GM06990 (cell line): Measurements from ENCODE around the gene MAPK10.

Experiments used
- DNase-seq: peaks from one replicate; pipeline ENCODE4 v3.0.0-alpha.2; 2011; ENCODE audit not compliant: insufficient read length; ENCODE audit errors: extremely low read depth
- H3K27me3 ChIP-seq: replicated peaks from 2 replicates; pipeline ENCODE4 v1.6.0; 2011; ENCODE audit warnings: low read length; ENCODE audit not compliant: control insufficient read depth, insufficient read depth
- H3K36me3 ChIP-seq: 2 replicates; pipeline ENCODE4 v1.5.1; 2011; ENCODE audit warnings: low read length; ENCODE audit not compliant: control insufficient read depth, insufficient read depth
- H3K4me3 ChIP-seq: replicated peaks from 2 replicates; pipeline ENCODE4 v1.5.1; 2011; ENCODE audit warnings: low read depth, mild to moderate bottlenecking, control low read depth, low read length
- TF ChIP-seq, protein P1 (sequence below): IDR thresholded peaks from 2 replicates; pipeline ENCODE4 v1.5.1; 2011; ENCODE audit warnings: low read length, control low read depth, mild to moderate bottlenecking, inconsistent platforms; ENCODE audit not compliant: insufficient read depth, poor library complexity, severe bottlenecking

Gene MAPK10

DNA sequence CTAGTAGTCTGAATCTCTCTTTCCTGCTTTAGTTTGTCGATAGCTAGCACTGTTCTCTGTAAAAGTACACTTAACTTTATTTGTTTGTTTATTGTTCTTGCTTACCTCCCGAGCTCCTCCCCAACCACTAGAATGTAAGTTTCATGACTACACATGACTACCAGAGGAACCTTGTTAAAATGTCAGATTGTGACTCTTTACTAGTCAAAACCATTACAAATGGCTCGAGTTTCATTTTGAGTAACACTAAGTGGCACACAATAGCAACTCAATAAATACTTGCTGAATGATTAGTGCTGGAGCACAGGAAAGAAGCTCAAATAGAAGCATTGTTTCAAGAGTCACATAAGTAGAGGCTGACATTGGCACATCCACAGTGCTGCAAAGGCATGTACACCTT lies 116.1 kb downstream of the MAPK10 start:
- TF ChIP-seq, protein P1, sequence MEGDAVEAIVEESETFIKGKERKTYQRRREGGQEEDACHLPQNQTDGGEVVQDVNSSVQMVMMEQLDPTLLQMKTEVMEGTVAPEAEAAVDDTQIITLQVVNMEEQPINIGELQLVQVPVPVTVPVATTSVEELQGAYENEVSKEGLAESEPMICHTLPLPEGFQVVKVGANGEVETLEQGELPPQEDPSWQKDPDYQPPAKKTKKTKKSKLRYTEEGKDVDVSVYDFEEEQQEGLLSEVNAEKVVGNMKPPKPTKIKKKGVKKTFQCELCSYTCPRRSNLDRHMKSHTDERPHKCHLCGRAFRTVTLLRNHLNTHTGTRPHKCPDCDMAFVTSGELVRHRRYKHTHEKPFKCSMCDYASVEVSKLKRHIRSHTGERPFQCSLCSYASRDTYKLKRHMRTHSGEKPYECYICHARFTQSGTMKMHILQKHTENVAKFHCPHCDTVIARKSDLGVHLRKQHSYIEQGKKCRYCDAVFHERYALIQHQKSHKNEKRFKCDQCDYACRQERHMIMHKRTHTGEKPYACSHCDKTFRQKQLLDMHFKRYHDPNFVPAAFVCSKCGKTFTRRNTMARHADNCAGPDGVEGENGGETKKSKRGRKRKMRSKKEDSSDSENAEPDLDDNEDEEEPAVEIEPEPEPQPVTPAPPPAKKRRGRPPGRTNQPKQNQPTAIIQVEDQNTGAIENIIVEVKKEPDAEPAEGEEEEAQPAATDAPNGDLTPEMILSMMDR, result no peak
- peak; percentile 7 for DNase-seq
- Histone ChIP-seq H3K4me3 (no peak overlapping the region), H3K27me3 (no peaks in the 10 kb centered on the region), H3K36me3 (no peaks in the 10 kb centered on the region)

DNA sequence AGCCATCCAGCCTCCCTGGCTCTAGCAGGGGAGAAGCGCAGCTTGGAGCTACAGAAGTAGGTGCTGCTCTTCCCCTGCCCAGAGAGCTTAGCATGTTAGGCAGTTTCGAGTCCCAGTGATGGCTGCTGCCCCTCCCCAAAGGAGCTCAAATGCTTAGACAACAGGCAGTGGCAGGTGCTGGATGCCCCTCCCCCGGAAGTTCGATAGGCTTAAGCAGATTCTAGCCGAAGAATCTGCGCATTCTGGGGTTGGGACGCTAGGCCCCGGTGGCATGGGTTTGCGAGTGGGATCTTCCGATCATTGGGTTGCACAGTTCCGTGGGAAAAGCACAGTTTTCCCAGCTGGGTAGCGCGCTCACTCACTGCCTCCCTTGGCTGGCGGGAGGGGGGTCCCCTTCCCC lies 117.2 kb downstream of the MAPK10 start:
- no peak for DNase-seq
- Histone ChIP-seq H3K27me3 (no peaks in the 10 kb centered on the region), H3K4me3 (no peak overlapping the region), H3K36me3 (no peaks in the 10 kb centered on the region)
- TF ChIP-seq, protein P1, result no peak

DNA sequence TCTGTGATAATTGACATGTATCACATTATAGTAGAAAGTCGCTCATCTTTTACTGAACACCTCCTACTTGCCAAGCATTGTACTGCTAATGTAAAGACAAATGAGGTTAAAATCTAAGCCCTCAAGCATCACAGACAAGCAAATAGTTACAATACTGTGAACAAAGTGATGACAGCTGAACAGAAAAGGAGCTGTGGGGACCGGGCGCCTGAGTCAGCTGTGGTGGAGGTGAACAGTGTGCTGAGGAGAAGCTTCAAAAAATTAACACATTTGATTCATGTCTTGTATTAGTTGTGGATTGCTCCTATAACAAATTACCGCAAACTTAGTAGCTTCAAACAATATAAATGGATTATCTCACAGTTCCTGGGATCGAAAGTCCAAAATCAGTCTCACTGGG lies 124.3 kb downstream of the MAPK10 start:
- Histone ChIP-seq H3K4me3 (no peak overlapping the region), H3K27me3 (no peaks in the 10 kb centered on the region), H3K36me3 (no peaks in the 10 kb centered on the region)
- no peak for DNase-seq
- TF ChIP-seq, protein P1, result no peak

DNA sequence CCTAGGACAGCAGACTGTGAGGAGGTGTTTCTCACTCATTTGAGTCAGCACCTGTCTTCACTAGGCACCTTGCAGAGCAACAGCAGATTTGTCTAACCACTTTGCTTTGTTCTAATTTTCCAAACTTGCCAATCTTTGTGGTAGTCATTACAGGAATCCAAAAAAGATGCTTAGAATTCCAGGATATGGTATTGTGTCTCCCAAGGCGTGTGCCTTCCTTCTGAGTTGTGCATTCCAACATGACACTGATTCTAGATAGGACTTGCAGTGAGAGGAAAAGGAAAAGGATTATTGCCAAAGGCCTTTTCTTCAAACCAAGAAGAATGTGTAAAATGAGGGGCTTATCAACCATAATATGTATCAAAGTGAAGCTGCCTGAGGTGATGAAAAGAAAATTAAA lies 126.2 kb downstream of the MAPK10 start:
- Histone ChIP-seq H3K27me3 (no peaks in the 10 kb centered on the region), H3K4me3 (no peak overlapping the region), H3K36me3 (no peaks in the 10 kb centered on the region)
- no peak for DNase-seq
- TF ChIP-seq, protein P1, result no peak

GRCh38 chr4:86233090-86233489 lies 126.8 kb downstream of the MAPK10 start:
- H3K36me3 ChIP-seq, result no peaks in the 10 kb centered on the region
- H3K27me3 ChIP-seq, result no peaks in the 10 kb centered on the region
- H3K4me3 ChIP-seq, result no peak overlapping the region
- DNase-seq, result no peak
- TF ChIP-seq, protein P1, result no peak

DNA sequence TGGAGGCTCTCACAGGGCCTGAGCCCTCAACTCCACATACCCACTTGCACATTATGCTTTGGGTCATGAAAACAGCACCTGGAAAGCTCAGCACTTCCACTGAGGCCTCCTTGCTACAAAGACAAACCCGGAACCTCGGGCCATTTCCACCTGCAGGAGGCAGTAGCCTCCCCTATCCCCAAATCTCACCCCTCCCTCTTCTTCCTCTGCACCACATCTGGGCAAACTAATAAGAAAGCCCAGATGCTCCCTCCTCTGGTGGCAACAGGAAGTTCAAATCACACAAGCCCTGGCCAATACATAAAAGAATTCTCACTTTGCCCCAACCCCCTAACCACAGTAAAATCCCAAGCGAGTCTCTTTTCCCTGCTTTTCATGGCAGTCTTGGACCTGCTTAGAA lies 136.4 kb downstream of the MAPK10 start:
- peak; percentile 9 for DNase-seq
- H3K36me3 ChIP-seq, result no peaks in the 10 kb centered on the region

More for the DNA sequence above, 136.4 kb downstream of the MAPK10 start:
- TF ChIP-seq, protein P1, result peak; percentile 62
- Histone ChIP-seq H3K27me3 (no peaks in the 10 kb centered on the region; the same call in 1 of the 2 replicates), H3K4me3 (no peak overlapping the region)
